ENCODE measurements around the gene CRTAC1.

Gene CRTAC1

GRCh38 chr10:98028168-98028770 is 2.2 kb downstream of the CRTAC1 start:
- peak in 3 of 5 donors; percentile 42 to 60 (median 53) for DNase-seq

- DNase-seq = no peak
Measured at GRCh38 chr10:98023024-98023423, 7.4 kb downstream of the CRTAC1 start.

GRCh38 chr10:98020784-98021183 is 9.6 kb downstream of the CRTAC1 start:
- no peak for DNase-seq

GRCh38 chr10:98020254-98020653 is 10.2 kb downstream of the CRTAC1 start:
- no peak for DNase-seq

- DNase-seq = no peak
Measured at GRCh38 chr10:98019784-98020183, 10.6 kb downstream of the CRTAC1 start.

- DNase-seq = no peak
Measured at GRCh38 chr10:98016772-98017475, 13.5 kb downstream of the CRTAC1 start.

GRCh38 chr10:98013776-98014175 is 16.6 kb downstream of the CRTAC1 start:
- DNase-seq = no peak

- DNase-seq = no peak
Measured at GRCh38 chr10:98013122-98013521, 17.3 kb downstream of the CRTAC1 start.

- no peak for DNase-seq
Measured at GRCh38 chr10:98012644-98013043, 17.8 kb downstream of the CRTAC1 start.

- DNase-seq = no peak
Measured at GRCh38 chr10:98010939-98011685, 19.3 kb downstream of the CRTAC1 start.

GRCh38 chr10:98006266-98006665 is 24.2 kb downstream of the CRTAC1 start:
- DNase-seq = no peak

GRCh38 chr10:98001736-98002135 is 28.7 kb downstream of the CRTAC1 start:
- no peak for DNase-seq

GRCh38 chr10:98000346-98000745 is 30.1 kb downstream of the CRTAC1 start:
- no peak for DNase-seq

- no peak for DNase-seq
Measured at GRCh38 chr10:97999923-98000248, 30.5 kb downstream of the CRTAC1 start.

- no peak for DNase-seq
Measured at GRCh38 chr10:97999066-97999922, 31.1 kb downstream of the CRTAC1 start.

- DNase-seq = no peak
Measured at GRCh38 chr10:97991871-97992270, 38.5 kb downstream of the CRTAC1 start.

GRCh38 chr10:97981816-97982215 is 48.6 kb downstream of the CRTAC1 start:
- DNase-seq = peak in 1 of 5 donors; percentile 7

GRCh38 chr10:97977673-97978072 is 52.7 kb downstream of the CRTAC1 start:
- DNase-seq = no peak

GRCh38 chr10:97975598-97975997 is 54.8 kb downstream of the CRTAC1 start:
- no peak for DNase-seq

GRCh38 chr10:97974526-97975525 is 55.6 kb downstream of the CRTAC1 start:
- no peak for DNase-seq

GRCh38 chr10:97974100-97974499 is 56.3 kb downstream of the CRTAC1 start:
- no peak for DNase-seq
